Nucleus accumbens (tissue), 56 donors: ENCODE results near the gene RNPS1.

ENCODE experiments used
- DNase-seq, 56 donors: peaks; one replicate each; lab custom pipeline; 2025; lab: John Stamatoyannopoulos, UW

RNPS1 gene

DNA sequence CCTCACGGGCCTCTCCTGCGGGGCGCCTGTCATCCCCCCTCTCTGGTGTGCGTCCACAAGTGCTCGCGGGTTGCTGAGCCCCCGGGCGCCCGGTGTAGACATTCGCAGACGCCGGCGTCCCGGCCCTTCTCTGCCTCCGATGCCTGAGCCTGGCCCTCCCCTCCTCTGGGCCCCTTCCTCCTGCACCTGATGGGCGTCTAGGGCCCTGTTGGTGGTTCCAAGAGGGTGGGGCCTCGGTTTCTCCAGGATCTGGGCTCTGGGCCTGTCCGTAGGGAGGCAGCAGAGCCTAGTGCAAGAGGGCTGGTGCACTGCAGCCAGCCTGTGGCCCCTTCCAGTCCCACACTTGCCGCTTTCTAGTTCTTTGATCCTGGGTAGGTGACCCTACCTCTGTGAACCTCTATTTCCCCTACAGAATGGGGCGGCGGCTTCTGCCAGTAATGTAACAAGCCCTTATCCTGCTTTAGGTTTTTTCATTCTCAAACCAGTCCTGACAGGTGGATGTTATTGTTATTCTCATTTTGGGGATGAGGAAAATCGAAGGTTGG, 43.9 kb downstream of the RNPS1 start:
- peak in 9 of 56 donors; percentile 23 to 62 (median 40) for DNase-seq

DNA sequence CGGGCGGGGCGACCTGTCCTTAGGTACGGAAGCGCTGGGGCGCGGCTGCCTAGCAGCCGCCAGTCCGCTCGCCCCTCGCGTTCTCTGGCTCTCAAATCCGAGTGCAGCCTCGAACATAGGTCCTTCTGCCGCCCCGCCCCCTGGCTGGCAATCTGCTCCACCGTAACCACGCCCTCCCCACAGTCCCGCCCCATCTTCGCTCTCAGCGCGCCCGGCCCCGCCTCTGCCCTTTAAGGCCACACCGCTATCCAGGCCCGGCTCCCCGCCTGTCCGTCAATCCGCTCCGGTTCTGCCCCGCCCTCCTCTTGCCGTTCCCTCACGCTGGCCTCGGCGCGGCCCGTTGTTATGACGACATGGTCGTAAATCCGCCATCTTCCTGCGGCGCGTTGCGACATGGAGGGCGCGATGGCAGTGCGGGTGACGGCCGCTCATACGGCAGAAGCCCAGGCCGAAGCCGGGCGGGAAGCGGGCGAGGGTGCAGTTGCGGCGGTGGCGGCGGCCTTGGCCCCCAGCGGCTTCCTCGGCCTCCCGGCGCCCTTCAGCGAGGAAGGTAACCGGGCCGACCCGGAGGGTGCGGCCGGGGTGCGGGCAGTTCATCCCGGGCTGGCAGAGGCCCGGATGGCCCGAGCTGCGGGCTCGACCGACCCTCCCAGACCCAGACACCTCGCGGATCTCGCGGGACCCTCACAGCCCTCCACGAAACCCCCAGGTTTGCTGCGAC, 44.5 kb downstream of the RNPS1 start, which contains the start of gene E4F1:
Gene E4F1, plus strand, starts transcription at position 371 of the 721 bp plus-strand sequence. Its CDS starts 23 bp downstream, at position 394.
- peak; percentile 68 to 99 (median 97) for DNase-seq

DNA sequence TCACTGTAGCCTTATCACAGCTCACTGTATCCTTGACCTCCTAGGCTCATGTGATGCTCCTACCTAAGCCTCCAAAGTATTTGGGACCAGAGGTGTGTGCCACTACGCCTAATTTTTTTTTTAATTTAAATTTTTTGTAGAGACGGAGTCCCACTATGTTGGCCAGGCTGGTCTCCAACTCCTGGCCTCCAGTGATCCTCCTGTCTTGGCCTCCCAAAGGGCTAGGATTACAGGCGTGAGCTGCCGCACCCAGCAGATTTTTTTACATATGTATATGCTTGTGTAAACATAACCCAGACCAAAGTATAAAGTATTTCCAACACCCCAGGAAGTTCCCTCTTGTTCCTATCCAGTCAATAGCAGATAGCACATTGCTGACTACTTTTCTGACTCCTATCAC, 51.6 kb downstream of the RNPS1 start:
- no peak for DNase-seq

DNA sequence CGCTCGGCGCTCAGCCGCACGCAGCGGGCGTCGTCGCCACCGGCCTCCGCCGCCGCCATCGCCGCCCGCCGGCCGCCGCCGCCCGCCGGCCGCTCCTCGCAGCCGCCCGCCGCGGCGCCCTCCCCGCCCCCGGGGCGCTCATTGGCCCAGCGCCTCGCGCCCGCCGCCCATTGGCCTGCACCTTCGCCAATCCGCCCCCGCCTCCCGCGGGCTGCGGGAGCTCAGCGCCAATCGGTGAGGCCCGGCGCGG, 53.3 kb downstream of the RNPS1 start, which contains the start of gene PGP:
Gene PGP, minus strand, starts transcription at position 122 of the 250 bp plus-strand sequence. Its CDS starts 63 bp downstream, at position 59.
- DNase-seq: no peak

DNA sequence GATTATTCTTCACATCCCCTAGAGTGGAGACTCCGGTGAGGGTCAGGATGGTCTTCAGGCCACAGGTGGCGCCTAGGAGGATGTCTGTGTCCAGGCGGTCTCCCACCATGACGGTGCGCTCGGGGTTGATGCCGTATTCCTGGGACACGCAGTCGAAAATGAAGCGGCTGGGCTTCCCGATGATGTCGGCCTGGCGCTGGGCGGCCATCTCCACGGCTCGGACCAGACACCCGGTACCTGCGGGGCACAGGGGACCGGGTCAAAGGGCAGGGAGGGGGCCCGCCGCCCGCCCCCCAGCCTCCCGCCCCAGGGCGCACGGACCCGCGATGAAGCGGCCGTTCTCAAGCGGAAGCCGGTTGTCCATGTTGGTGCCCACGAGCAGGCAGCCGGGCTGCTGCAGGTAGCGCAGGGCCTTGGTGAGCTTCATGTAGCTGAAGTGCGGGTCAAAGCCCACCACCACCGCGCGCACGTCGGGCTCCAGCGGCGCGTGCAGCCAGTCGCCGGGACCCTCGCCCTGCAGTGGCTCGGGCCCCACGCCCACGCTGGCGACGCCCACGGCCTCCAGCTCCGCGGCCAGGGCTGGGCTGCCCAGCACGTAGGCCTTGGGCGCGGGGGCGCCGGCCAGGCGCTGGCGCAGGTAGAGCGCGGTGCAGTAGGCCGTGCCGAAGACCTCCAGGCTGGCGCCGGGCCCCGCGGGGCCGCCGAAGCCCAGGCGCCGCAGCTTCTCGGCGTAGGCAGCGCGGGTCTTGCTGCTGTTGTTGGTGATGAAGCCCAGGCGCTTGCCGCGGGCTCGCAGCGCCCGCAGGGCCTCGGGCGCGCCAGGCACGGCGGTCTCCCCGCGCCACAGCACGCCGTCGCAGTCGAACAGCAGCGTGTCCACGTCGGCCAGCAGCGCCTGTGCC, 53.9 kb downstream of the RNPS1 start:
- no peak for DNase-seq

DNA sequence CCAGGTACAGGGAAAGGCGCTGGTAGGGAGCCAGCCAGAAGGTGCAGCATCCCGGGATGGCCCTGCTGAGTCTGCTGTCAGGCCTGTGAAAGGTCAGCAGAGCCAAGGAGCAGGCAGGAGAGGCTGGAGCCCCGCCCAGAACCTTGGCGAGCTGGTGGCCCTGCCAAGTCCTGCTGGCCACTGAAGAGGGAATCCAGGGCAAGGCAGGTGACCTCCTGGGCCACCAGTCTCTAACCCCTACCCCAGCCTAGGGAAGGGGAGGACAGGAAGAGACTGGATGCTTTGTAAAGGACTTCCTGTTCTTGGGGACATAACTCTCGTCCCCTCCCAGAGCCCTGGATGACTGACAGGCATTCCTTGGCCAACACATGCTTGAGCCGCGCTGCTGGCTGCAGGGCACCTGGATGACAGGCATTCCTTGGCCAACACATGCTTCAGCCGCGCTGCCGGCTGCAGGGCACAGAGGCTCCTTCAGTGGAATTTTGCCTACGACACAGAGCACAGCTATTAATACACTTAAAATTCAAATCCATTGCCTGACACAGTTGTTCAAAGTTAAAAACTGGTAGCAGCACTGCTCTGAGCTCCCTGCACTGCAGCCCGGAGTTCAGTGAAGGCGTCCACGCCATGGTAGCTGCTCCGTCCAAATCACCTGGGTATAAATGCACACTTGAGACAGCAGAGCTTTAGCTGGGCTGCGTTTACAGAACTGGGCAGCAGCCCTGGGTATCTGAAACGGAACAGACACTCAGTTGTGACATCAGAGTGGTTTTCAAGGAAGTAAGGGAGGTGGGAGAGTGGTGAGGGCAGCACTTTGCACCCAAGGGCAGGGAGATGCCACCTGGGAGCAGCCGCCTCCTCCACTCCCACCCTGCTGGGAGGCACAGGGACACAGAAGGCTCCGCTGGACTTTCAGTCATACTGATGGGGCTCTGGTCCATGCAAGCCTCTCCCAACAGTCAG, 55.3 kb downstream of the RNPS1 start:
- no peak for DNase-seq

DNA sequence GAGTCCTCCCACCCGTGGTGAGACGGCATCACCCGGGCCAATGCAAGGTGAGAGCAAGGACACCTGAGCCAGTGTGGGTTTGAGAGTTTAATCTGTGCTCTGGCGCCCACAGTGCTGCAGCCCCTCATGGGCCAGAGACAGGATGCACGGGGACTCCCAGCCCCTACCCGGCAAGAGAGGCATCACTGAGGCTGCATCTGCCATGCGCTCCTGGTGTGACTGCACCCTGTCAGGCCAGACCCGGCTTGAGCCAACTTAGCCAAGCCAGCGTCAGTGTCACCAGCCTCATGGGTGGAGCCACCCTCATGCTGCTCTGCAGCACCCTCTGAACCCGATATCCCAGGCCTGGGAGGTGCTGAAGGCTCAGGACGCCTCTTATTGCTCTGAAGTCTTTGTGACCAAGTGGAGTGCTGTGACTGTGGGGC, 56.0 kb downstream of the RNPS1 start:
- DNase-seq: no peak

DNA sequence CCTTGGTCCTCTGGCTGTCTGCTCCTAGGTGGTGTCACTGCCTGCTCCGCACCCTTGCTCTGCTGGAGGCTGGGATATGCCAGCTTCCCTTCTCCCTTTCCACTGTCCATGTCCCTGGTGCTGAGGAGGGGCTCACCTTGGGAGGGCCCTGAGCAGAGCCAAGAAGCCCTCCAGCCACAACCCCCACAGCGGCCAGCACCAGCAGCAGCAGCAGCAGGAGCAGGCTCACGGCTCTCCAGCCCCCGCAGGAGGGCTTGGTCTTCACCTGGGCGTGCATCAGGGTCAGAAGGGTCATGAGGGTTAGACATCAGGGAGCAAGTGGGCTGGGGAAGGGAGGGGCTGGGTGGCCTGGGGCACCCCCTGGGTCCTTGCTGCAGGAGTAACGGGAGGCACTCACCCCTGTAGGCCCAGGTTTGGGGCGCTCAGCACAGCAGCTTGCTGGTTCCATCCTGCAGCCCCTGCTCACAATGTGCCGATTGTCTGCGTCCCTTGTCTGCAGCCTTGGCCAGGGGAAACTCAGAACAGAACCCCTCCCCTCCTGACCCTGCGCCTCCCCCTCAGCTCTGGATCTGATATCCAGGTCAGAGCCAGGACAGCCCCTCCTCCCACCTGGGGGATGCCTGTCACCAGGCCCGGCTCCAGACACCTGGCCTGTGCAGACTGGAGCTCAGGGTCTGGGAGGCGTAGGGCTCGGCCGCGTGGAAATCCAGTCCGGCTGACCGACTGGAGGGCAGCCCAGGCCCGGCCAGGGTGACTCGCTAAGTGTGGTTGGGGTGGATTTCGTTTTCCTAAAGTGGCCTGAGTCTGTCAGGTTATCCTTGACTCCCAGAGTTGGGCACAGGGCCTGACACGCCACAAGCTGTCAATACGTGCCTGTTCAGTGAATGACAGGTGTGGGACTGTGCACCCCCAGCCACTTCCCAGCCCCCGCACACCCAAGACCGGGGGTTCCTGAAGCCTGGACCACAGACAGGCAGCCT, 57.2 kb downstream of the RNPS1 start, which contains the start of gene BRICD5:
Gene BRICD5, minus strand, starts transcription at position 478 of the 980 bp plus-strand sequence. Its CDS starts 30 bp downstream, at position 448.
- DNase-seq: no peak

DNA sequence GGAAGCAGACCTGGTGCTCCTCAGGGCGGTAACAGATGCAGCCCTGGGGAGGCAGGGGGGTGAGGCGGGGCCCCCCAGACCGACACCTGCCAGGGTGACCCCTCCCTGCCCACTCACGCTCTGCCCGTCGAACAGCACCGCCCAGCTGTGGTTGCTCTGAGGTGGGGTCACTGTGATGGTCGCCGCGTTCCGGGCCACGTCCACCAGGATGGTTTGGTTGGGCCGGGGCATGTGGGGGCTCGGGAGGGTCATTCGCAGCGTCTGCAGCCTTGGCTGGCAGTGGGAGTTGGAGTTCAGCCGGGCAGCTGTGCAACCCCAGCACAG, 58.0 kb downstream of the RNPS1 start:
- no peak for DNase-seq

DNA sequence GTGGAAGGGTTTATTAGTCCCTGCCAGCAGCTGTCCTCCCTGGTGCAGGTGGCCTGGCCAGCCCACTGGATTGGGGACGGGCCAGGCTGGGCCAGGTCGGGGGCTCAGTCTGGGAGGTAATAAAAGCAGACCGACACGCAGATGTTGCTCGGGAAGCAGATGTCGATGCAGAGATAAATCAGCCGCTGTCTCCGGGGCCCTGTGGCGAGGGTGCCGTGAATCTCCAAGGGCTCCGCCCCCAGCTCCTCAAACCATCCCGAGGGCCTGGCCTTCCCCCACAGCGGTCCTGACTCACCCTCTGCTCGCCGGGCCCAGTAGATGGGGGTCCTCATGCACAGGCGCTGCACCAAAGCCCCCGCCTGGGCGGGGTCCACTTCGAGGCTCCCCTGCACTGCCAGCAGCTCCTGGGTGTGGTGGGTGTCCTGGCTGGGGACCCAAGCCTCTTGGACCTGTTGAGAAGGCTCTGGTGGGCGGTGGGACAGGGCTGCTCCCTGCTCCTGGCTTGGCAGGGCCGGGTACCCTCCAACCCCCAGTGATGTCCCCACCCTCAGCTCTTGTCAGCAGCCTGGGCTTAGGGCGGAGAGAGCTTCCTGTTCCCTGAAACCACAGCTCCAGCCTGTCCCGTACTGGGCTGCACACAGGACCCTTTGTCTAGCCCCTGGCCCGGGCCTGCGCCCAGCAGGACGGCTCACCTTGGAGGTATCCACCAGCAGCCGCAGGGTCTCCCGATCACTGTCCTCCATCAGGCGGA, 58.5 kb downstream of the RNPS1 start:
- DNase-seq: no peak

DNA sequence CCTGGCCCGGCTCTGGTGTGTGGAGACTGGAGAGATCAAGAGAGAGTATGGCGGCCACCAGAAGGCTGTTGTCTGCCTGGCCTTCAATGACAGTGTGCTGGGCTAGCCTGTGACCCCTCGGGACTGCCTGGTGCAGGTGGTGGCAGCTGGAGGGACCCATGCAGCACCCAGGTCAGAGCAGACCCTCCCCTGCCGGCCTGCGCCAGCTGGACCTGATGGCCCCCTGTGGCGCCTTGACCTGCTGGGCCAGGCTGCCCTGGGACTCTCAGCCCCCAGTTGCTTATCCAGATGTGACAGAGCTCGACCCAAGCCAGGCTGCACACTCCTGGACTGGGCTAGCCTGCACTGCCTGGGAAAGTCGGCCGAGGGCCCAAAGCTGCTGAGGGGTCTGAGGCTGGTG, 59.2 kb downstream of the RNPS1 start:
- no peak for DNase-seq

DNA sequence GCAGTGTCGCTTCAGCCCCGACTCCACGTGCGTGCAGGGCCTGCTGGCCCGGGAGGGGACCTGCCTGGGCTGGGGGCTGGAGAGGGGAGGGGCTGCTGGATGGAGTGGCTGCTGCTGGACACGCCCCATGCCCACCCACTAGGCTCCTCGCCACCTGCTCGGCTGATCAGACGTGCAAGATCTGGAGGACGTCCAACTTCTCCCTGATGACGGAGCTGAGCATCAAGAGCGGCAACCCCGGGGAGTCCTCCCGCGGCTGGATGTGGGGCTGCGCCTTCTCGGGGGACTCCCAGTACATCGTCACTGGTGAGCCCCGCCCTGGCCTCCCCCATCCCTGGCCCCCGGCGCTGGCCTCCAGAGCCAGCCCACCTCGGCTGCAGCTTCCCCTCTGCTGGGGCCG, 59.6 kb downstream of the RNPS1 start:
- no peak for DNase-seq

DNA sequence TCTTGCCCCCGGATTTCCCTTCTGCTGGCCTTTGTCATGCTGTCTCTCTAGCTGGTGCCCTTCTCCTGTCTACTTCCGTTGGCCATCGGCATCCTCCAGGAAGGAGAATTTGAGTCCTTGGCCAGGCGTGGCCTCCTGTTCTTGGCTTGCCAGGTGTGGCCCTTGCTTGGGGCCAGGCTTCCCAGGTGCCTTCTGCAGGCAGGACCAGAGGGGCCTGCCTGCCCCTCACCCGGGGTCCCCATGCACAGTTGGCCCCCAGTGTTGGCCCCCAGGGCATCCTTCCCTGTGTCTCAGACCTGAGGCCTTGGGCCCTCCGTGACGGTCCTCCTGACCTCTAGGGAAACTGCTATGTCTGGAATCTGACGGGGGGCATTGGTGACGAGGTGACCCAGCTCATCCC, 60.1 kb downstream of the RNPS1 start:
- no peak for DNase-seq

DNA sequence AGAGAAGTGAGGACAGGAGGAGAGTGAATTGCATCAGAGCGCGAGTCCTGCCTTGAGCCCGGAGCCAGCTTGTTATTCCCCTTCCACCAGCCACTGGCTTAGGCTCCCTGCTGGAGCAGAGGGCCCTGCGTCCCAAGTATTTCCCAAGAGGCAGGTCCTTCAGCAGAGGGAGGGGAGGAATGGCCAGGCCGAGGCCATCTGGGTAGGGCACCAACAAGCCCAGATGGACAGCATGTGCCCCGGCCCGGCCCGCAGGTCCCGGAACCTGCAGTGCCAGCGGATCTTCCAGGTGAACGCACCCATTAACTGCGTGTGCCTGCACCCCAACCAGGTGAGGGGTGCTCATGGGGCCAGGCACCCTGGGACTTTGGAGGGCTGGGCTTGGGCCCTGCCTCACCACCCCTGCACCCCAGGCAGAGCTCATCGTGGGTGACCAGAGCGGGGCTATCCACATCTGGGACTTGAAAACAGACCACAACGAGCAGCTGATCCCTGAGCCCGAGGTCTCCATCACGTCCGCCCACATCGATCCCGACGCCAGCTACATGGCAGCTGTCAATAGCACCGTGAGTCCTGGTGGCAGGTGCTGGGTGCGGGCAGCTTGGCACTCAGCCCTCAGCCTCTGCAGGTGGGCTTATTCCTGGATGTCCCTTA, 61.0 kb downstream of the RNPS1 start:
- DNase-seq: no peak

DNA sequence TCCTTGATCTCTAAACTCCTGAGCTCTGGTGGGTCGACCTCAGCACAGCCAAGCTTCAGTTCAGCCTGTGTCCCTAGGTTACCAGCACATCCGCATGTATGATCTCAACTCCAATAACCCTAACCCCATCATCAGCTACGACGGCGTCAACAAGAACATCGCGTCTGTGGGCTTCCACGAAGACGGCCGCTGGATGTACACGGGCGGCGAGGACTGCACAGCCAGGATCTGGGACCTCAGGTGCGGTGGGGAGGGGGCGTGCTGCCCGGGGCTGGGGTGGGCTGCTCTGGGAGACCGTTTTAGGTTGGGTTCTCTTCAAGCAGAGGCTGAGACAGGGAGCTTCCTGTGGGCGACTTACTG, 61.5 kb downstream of the RNPS1 start:
- DNase-seq: no peak

DNA sequence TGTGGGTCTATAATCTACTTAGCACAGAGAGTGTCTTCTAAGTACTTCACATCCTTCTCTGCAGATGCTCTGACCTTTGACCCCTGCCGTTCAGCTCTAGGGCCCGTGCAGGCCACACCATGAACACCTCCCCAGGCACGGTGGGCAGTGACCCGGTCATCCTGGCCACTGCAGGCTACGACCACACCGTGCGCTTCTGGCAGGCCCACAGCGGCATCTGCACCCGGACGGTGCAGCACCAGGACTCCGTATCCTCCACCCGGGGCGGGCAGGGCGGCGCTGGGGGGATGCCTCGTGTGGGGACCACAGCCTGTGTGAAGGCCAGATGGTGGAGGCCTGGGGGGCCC, 62.0 kb downstream of the RNPS1 start:
- peak in 6 of 56 donors; percentile 54 to 68 (median 57) for DNase-seq

DNA sequence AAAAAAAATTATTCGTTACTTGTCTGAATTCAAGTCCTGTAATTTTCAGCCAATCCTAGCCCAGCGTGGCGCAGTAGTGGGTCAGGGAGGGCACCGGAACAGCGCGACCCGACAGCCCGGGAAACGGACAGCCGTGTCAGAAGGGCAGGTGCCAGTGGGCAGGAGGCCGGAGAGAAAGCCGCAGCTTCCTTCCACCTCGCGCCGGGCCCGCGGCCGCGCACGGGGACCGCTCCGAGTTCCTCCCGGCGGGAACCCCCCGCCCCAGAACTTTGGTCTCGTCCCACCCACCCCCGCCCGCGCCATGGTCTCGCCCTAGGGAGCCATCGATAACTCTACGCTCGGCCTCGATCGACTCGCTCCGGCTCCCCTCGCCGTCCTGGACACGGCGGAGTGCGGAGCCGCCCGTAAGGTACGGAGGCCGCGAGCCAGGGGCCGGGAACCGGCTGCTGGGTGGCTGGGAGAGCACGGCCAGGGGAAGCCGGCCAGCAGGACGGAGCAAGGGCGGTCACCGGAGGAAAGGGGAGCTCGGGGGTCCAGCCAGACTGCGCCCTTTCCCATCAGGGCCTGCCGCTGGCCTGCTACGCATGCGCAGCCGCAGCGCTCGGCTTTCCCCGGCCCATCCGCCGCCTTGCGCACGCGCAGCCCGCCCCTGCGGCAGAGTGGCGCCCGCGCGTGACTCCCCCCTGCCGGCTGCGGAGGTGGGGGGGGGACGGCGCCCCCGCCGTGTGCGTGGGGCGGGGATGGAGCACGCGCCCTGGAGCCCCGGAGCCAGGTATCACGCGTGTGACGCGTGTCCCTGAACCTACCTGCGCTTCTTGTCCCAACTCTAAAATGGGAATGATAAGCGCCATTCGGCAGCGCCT, 62.6 kb downstream of the RNPS1 start, which contains the start of gene MLST8:
Gene MLST8, plus strand, starts transcription at position 351 of the 863 bp plus-strand sequence. CDS start 632 bp downstream, outside the sequence.
- peak in 55 of 56 donors; percentile 45 to 98 (median 88) for DNase-seq
